ENCODE data around the gene ARMC12. TPM values are rescaled to one million over a fixed set of nuclear protein-coding genes. Genes with fewer than 3 reads are reported as not detected.

The ARMC12 gene
- polyA plus RNA-seq, 1 of the 3 experiments (the other 2 are of a cell fraction) = 1.6 TPM

DNA sequence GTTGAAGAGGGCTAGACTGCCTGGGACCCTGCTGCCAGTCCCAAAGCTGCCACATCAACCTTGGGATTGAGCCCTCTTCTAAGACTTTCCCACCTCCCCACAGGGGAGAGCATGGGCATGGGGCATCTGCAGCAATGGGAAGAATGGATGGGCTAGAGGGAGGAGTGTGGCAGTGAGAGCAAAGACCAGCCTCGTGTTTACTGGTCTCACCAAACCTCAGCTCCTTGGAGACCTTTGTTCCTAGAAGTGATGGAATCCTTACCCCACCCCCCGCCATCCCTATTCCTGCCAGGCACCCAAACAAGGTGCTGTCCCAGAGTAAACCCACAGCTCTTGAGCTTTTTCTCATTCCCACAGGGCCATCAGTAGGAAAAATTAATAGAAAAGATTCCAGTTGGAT, 20.0 kb upstream of the ARMC12 start:
- Histone ChIP-seq H3F3A (replicated peaks; ENCODE audit: insufficient read depth) (no peaks in the 10 kb centered on the region), H4K20me1 (ENCODE audit: insufficient read depth) (no peaks in the 10 kb centered on the region), H3K9me2 (no peaks in the 10 kb centered on the region), H3K4me1 (ENCODE audit: control insufficient read depth in 1 of 2, insufficient read depth in 2 of 2, low read depth in 1 of 2, low read length in 1 of 2) (peaks cover 7 to 16% of the 10 kb centered on the region in 2 experiments; a peak in 1 of 4 replicates), H3K27ac (ENCODE audit: low read depth in 2 of 2, low read length in 1 of 2) (no peak overlapping the region), H3K4me2 (no peak overlapping the region), H3K79me2 (ENCODE audit: insufficient read depth) (no peaks in the 10 kb centered on the region), H3K9ac (no peak overlapping the region), H3K27me3 (ENCODE audit: insufficient read depth) (no peaks in the 10 kb centered on the region; the same call in 1 of the 2 replicates), H2AFZ (ENCODE audit: low read depth) (no peak overlapping the region), H3K36me3 (replicated peaks in 1 of 2; ENCODE audit: control insufficient read depth in 1 of 2, insufficient read depth in 2 of 2, low read length in 1 of 2) (no peaks in the 10 kb centered on the region), H3K9me3 (no peaks in the 10 kb centered on the region), H3K4me3 (ENCODE audit: low read depth in 2 of 2, low read length in 1 of 2) (no peak overlapping the region)
- TF ChIP-seq MEF2A (IDR thresholded peaks at IDR 0.05; ENCODE audit: borderline replicate concordance, low read depth) (no peak), RAD21 (IDR thresholded peaks at IDR 0.05; ENCODE audit: low read length) (no peak), EZH2phosphoT487 (IDR thresholded peaks at IDR 0.05; ENCODE audit: borderline replicate concordance, low read depth) (no peak)
- CTCF ChIA-PET = no interaction called here
- POLR2A ChIA-PET = no interaction called here
- 51% methylated on average over 2 of the region's 2 CpGs for WGBS (ENCODE audit: low lambda C conversion rate)
- DNase-seq = no peak

DNA sequence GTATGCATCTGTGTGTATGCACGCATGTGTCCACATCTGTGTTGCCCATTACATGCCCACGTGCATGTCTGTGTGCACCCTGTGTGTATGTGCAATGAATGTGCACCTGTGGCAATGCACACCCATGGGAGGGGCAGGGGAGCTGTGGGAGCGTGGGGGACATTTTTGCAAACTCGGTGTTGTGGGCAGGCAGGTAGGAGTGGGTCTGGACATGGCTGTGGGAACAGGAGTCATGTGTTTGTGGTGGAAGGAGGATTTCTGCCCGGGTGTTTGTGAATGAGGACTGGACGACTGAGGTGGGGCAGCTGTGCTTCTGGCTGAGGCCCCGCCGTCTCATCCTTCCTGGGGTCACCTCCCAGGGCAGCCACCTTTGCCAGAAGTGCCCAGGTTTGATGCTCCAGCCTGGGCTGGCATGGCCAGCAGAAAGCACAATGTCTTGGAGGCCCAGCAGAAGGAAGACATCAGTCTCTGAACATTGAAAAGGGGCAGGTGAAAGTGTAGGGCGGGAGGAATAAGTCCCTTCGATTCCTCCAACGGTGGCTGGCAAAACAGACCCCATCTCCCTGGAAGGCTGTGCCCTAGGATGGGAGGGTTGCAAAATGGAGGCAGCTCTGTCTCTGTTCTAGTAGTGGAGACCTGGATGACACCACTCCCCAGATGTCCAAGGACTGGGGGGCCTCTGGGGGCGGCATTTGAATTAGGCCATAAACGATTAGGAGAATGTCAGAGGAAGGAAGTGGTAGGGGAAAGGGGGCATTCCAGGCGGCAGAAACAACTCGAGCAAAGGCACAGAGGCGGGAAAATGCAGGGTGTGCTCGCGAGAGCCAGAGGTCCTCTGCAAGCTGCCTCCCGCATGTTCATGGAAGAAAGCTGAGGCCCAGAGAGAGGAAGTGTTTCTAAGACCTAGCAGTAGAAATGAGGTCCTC, 19.1 kb upstream of the ARMC12 start:
- Histone ChIP-seq H3K27ac (ENCODE audit: low read depth in 2 of 2, low read length in 1 of 2) (no peak overlapping the region), H3K27me3 (ENCODE audit: insufficient read depth) (no peaks in the 10 kb centered on the region; the same call in 1 of the 2 replicates), H3K9me3 (no peaks in the 10 kb centered on the region), H3K36me3 (replicated peaks in 1 of 2; ENCODE audit: control insufficient read depth in 1 of 2, insufficient read depth in 2 of 2, low read length in 1 of 2) (no peaks in the 10 kb centered on the region), H4K20me1 (ENCODE audit: insufficient read depth) (no peaks in the 10 kb centered on the region), H3F3A (replicated peaks; ENCODE audit: insufficient read depth) (no peaks in the 10 kb centered on the region), H3K79me2 (ENCODE audit: insufficient read depth) (no peaks in the 10 kb centered on the region), H3K9ac (no peak overlapping the region), H3K4me3 (ENCODE audit: low read depth in 2 of 2, low read length in 1 of 2) (no peak overlapping the region), H2AFZ (ENCODE audit: low read depth) (no peak overlapping the region), H3K9me2 (no peaks in the 10 kb centered on the region), H3K4me2 (no peak overlapping the region), H3K4me1 (ENCODE audit: control insufficient read depth in 1 of 2, insufficient read depth in 2 of 2, low read depth in 1 of 2, low read length in 1 of 2) (peaks cover 7 to 16% of the 10 kb centered on the region in 2 experiments; a peak in 1 of 4 replicates)
- ChIA-PET CTCF (interaction anchor here (1.2 kb wide), 1 partner anchor 19 kb away, joined by 3 read pairs; the partner anchor contains the start of gene ARMC12), POLR2A (no interaction called here)
- DNase-seq = no peak
- 90% methylated on average over 19 of the region's 19 CpGs for WGBS (ENCODE audit: low lambda C conversion rate)
- no peak for TF ChIP-seq USF1 (IDR thresholded peaks at IDR 0.05; ENCODE audit: borderline replicate concordance, low read depth)
- TF ChIP-seq USF2 (IDR thresholded peaks at IDR 0.05; ENCODE audit: borderline replicate concordance, low read depth, low read length) = no peak
- TF ChIP-seq RXRA (IDR thresholded peaks at IDR 0.05; ENCODE audit: borderline replicate concordance, low read depth) = no peak
- TF ChIP-seq TAF1 (IDR thresholded peaks at IDR 0.05; ENCODE audit: borderline replicate concordance, low read depth, low read length) = no peak
- no peak for TF ChIP-seq MEF2A (IDR thresholded peaks at IDR 0.05; ENCODE audit: borderline replicate concordance, low read depth)
- no peak for TF ChIP-seq EZH2phosphoT487 (IDR thresholded peaks at IDR 0.05; ENCODE audit: borderline replicate concordance, low read depth)
- no peak for TF ChIP-seq SMC3 (IDR thresholded peaks at IDR 0.05; ENCODE audit: low read depth, low read length)
- TF ChIP-seq YY1 (IDR thresholded peaks at IDR 0.05; ENCODE audit: low read depth) = no peak
- no peak for TF ChIP-seq EP300 (IDR thresholded peaks at IDR 0.05; ENCODE audit: borderline replicate concordance in 1 of 2, low read depth in 1 of 2, low read length in 1 of 2)
- TF ChIP-seq MAX (IDR thresholded peaks at IDR 0.05; ENCODE audit: low read depth) = no peak
- TF ChIP-seq, protein P1, sequence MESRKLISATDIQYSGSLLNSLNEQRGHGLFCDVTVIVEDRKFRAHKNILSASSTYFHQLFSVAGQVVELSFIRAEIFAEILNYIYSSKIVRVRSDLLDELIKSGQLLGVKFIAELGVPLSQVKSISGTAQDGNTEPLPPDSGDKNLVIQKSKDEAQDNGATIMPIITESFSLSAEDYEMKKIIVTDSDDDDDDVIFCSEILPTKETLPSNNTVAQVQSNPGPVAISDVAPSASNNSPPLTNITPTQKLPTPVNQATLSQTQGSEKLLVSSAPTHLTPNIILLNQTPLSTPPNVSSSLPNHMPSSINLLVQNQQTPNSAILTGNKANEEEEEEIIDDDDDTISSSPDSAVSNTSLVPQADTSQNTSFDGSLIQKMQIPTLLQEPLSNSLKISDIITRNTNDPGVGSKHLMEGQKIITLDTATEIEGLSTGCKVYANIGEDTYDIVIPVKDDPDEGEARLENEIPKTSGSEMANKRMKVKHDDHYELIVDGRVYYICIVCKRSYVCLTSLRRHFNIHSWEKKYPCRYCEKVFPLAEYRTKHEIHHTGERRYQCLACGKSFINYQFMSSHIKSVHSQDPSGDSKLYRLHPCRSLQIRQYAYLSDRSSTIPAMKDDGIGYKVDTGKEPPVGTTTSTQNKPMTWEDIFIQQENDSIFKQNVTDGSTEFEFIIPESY (IDR thresholded peaks at IDR 0.05; ENCODE audit: borderline replicate concordance, low read depth) = no peak
- no peak for TF ChIP-seq POLR2AphosphoS5 (IDR thresholded peaks at IDR 0.05; ENCODE audit: low read depth, low read length)
- TF ChIP-seq, protein P2, sequence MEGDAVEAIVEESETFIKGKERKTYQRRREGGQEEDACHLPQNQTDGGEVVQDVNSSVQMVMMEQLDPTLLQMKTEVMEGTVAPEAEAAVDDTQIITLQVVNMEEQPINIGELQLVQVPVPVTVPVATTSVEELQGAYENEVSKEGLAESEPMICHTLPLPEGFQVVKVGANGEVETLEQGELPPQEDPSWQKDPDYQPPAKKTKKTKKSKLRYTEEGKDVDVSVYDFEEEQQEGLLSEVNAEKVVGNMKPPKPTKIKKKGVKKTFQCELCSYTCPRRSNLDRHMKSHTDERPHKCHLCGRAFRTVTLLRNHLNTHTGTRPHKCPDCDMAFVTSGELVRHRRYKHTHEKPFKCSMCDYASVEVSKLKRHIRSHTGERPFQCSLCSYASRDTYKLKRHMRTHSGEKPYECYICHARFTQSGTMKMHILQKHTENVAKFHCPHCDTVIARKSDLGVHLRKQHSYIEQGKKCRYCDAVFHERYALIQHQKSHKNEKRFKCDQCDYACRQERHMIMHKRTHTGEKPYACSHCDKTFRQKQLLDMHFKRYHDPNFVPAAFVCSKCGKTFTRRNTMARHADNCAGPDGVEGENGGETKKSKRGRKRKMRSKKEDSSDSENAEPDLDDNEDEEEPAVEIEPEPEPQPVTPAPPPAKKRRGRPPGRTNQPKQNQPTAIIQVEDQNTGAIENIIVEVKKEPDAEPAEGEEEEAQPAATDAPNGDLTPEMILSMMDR (IDR thresholded peaks at IDR 0.05) = no peak
- TF ChIP-seq RAD21 (IDR thresholded peaks at IDR 0.05; ENCODE audit: low read length) = no peak
- TF ChIP-seq NFIC (IDR thresholded peaks at IDR 0.05; ENCODE audit: borderline replicate concordance) = no peak
- TF ChIP-seq IRF3 (IDR thresholded peaks at IDR 0.05; ENCODE audit: low read depth, low read length) = no peak
- TF ChIP-seq FOXM1 (IDR thresholded peaks at IDR 0.05; ENCODE audit: low read depth) = no peak
- no peak for TF ChIP-seq TEAD4 (IDR thresholded peaks at IDR 0.05; ENCODE audit: borderline replicate concordance, insufficient read depth)
